GM12801 (cell line): ENCODE data around the gene CHDH.

Experiments
- TF ChIP-seq, protein P1 (sequence below): IDR thresholded peaks from one replicate; pipeline ENCODE4 v1.5.1; 2011; ENCODE audit warnings: control low read depth; ENCODE audit not compliant: insufficient read length; ENCODE audit errors: extremely low read depth

The CHDH gene

GRCh38 chr3:53768478-53769459, 77.5 kb downstream of the CHDH start:
- TF ChIP-seq, protein P1, sequence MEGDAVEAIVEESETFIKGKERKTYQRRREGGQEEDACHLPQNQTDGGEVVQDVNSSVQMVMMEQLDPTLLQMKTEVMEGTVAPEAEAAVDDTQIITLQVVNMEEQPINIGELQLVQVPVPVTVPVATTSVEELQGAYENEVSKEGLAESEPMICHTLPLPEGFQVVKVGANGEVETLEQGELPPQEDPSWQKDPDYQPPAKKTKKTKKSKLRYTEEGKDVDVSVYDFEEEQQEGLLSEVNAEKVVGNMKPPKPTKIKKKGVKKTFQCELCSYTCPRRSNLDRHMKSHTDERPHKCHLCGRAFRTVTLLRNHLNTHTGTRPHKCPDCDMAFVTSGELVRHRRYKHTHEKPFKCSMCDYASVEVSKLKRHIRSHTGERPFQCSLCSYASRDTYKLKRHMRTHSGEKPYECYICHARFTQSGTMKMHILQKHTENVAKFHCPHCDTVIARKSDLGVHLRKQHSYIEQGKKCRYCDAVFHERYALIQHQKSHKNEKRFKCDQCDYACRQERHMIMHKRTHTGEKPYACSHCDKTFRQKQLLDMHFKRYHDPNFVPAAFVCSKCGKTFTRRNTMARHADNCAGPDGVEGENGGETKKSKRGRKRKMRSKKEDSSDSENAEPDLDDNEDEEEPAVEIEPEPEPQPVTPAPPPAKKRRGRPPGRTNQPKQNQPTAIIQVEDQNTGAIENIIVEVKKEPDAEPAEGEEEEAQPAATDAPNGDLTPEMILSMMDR: no peak

GRCh38 chr3:53766706-53767105, 79.5 kb downstream of the CHDH start:
- TF ChIP-seq, protein P1: no peak

GRCh38 chr3:53765753-53766152, 80.5 kb downstream of the CHDH start:
- TF ChIP-seq, protein P1: no peak

- TF ChIP-seq, protein P1: no peak
Observed at GRCh38 chr3:53764026-53764775, 82.0 kb downstream of the CHDH start.

GRCh38 chr3:53763353-53763752, 82.9 kb downstream of the CHDH start:
- TF ChIP-seq, protein P1: no peak
